Measurements from ENCODE around the gene SMIM12.
A peak's percentile ranks its signal among the peaks of the same experiment; 100 is the strongest.

Gene SMIM12

DNA sequence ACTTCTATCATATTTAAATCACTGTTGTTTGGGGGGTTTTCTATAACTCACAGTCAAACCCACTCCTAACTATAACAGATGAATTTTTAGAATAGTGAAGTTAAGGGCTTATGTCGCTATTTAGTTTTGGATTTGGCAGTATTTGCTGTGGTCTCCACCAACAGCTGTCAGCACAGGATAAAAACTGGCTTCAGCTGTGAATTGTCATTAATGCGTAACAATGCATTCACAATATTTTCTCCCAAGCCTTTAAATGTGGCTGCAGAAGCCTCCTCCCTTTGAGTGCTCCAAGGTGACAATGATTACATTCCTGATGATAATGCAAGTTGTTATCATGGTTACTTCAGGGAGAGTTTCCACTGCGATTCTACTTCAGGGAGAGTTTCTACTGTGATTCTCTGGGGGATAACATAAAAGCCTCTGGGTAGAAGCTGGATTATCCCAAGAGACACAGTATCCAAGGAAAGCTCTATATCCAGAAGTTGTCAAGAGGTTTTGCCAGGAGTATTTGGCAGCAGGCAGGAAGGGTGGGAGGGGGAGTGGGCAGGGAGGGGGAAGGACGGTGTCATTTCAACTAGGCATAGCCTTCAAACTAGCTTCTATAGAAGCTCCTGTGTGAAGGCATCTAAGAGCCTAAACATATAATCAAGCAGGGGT lies 14.9 kb upstream of the SMIM12 start:
- DNase-seq (ENCODE audit: low read depth in 2 of 2), result no peak

GRCh38 chr1:34872133-34872503 lies 12.6 kb upstream of the SMIM12 start:
- DNase-seq (ENCODE audit: low read depth in 2 of 2), result no peak

- no peak for DNase-seq (ENCODE audit: low read depth in 2 of 2)
These were observed 12.0 kb upstream of the SMIM12 start for GRCh38 chr1:34871443-34872132.

GRCh38 chr1:34870395-34870794 lies 10.8 kb upstream of the SMIM12 start:
- DNase-seq (ENCODE audit: low read depth in 2 of 2), result no peak

DNA sequence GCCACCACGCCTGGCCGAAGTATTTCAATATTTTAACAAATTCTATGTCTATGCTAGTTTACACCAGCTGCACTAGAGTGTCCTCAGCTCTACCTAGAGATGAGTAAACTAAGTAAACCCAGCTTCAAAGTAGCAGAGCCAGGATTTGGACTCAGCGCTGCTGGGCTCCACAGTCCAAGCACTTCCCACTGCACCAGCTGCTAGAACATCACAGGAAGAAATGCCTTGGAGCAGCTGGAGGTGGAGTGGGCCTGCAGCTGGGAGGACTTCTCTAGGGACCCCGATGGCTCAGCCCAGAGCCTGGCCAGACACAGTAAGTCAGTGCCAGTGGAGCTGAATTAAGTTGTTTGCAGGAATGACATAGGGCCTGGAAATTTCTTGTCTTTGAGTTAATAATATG lies 10.2 kb upstream of the SMIM12 start:
- no peak for DNase-seq (ENCODE audit: low read depth in 2 of 2)

- no peak for DNase-seq (ENCODE audit: low read depth in 2 of 2)
These were observed 8.9 kb upstream of the SMIM12 start for GRCh38 chr1:34868230-34869049.

GRCh38 chr1:34867415-34867814 lies 7.9 kb upstream of the SMIM12 start:
- DNase-seq (ENCODE audit: low read depth in 2 of 2), result no peak

GRCh38 chr1:34866762-34867109 lies 7.2 kb upstream of the SMIM12 start:
- no peak for DNase-seq (ENCODE audit: low read depth in 2 of 2)

DNA sequence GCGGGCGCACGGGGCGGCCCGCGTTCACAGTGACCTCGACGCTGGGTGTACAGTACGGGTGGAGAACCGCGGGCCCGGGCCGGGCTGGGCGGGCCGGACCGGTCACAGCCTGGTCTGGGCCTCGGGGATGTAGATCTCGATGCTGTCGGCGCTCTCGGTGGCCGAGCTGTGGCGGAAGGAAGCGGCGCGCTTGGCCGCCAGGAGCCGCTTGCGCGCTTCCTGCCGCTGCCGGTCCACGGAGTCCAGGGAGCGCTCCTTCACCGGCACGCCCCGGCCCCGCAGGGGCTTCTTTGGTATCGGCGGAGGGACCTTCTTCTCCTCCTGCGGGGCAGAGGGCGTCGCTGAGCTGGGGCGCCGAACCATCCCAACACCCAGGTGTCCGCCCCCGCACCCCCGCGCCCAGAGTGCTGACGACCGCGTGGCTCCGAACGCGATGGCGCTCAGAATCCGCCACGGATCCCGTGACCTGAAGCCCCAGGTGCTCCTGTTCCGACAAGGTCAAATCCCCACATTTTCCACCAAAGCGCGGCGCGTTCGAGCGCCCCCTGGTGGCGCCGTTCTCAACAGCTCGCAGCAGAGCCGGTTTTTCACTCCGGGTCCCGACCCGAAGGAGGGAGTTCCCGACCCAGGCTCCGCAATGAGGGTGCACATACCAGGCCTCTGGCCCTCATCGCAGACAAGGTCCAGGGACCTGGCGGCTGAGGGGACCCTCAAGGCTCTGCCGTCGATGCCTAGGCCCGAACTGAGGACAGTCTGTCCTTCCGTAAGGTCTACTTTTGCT lies 6.6 kb upstream of the SMIM12 start:
- DNase-seq (ENCODE audit: low read depth in 2 of 2), result peak; percentile 29 to 31

DNA sequence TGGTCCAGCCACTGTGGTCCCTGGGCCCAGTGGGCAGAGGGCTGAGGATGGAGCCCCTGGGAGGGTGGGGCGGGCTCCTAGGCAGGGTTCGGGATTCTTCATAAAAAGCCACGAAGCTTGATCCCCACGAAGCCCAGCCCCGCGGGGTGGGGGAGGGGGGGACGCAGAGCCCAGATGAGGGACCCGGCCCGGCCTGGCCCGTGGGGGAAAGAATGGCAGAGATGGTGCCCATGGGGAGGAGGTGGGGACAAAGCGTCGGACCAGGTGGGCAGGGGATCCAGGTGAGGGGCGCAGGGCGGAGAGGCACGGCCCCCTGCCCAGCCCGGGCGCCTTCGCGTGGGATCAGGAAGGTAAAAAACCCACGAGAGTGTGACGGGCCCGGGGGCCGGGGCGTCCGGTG lies 6.0 kb upstream of the SMIM12 start:
- DNase-seq (ENCODE audit: low read depth in 2 of 2), result no peak

GRCh38 chr1:34864759-34865158 lies 5.2 kb upstream of the SMIM12 start:
- no peak for DNase-seq (ENCODE audit: low read depth in 2 of 2)

DNA sequence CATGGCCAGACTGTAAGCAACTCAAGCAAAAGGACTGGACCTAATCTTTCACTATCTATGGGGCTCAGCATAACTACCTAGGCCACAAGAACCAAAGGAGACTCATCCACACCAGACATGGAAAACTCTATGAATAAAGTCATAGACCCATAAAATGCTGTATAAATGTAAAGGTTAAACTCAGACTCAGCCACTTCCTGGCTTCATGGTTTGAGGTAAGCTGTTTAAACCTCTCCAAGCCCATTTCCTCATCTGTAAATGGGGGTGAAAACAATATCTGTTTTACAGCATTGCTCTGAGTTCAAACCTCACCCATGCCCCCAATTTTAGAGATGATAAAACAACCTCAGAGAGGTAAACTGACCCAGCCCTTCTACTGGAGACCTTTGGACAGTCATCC lies 4.0 kb upstream of the SMIM12 start:
- no peak for DNase-seq (ENCODE audit: low read depth in 2 of 2)

DNA sequence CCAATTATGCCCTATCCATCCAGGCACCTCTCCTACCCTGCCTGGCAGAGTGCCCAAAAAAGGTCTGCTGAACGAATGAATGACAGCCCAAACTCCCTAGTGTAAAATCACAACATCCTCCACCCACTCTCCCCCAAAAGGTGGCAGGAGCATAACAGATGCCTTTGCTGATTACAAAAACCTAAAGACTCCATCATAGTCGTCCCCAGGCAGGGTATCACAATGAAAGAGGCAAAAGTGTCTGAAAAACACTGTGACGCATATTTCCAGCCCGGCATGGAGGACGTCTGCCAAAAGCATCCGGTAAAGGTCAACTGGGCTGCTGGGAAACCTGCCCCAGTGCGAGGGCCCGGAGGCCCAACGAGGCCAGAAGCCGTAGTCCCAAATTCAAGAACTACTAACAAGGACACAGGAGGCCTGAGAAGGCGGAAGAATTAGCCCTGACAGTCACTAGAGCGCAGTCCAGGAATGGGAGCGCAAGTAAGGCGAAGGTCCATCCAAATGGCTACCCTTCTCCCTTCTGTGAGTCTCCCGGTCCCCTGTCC lies 576 bp downstream of the SMIM12 start:
- no peak for DNase-seq (ENCODE audit: low read depth in 2 of 2)

- DNase-seq (ENCODE audit: low read depth in 2 of 2), result no peak
These were observed 2.9 kb downstream of the SMIM12 start for GRCh38 chr1:34856697-34857096.

DNA sequence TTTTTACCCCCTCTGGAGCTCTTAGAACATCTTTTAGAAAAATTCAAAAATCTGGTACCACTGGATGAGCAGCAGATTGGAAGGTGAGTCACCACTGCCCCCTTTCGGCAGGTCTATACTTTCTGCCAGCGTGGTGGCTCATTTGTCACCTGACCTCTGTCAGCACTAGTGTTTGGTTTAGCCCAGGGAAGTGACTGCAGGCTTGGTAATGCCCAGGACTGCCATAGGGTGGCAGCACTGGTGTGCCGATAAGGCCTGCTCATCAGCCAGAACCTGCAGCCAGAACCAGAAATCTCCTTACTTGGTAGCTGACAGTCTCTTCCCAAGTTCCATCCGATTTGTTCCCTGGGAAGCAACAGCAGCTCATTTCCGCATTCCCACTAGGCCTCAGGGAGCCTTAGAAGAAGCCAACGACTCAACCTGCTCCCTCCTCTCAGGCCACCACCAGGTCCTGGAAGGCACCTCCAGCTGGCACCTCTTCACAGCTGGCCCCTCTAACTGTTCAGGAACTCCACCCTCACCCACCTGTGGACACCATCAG lies 6.8 kb downstream of the SMIM12 start:
- DNase-seq (ENCODE audit: low read depth in 2 of 2), result peak; percentile 71 to 80

DNA sequence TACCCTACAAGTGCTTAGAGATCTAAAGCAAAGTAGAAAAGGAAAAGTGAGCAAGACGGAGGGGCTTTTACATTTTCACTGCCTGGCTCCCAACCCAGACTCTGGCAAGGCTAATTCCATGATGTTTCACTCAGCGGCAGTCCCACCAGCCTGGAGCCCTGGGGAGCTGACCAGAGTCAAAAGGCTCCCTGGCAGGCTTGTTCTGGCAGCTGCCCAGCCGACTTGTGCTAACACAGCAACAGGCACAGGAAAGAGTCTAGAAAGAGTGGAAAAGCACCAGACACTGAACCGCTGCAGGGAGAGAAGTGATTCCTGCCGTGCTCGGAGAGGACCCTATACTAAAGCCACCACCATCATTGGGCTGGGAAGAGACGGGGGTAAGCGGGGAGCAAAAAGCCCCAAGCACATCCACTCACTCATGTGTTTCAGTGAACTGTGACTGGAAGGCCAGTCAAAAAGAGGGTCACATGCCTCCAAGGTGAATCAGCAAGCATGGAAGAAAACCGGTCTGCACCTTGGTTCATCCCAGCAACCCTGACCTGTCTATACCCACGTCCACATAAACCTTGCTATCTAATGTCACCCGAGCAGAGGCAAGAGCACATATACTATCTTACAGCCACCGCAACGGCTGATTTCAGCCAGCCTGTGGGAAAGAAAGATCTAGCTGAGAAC lies 8.0 kb downstream of the SMIM12 start:
- DNase-seq (ENCODE audit: low read depth in 2 of 2), result no peak

- no peak for DNase-seq (ENCODE audit: low read depth in 2 of 2)
These were observed 9.2 kb downstream of the SMIM12 start for GRCh38 chr1:34850382-34850781.

DNA sequence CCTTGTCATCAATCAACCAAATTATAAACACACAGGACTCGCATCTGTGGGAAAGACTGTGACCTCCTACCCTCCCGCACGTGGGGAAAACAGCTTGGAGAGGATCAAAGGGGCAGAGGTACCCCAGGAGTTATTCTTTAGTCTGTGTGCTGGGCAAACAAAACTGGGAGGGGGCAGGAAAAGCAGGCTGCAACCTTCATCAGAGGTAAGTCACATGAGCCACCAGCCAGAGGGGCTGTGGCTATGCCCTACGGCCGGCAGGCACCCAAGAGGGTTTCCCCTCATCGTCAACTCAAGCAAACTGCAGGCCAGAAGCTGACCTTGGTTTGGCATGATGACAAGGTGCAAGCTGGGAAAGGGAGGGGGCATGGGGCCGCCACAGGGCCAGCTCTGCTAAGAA lies 12.5 kb downstream of the SMIM12 start:
- DNase-seq (ENCODE audit: low read depth in 2 of 2), result no peak

- DNase-seq (ENCODE audit: low read depth in 2 of 2), result no peak
These were observed 13.3 kb downstream of the SMIM12 start for GRCh38 chr1:34846265-34846664.

DNA sequence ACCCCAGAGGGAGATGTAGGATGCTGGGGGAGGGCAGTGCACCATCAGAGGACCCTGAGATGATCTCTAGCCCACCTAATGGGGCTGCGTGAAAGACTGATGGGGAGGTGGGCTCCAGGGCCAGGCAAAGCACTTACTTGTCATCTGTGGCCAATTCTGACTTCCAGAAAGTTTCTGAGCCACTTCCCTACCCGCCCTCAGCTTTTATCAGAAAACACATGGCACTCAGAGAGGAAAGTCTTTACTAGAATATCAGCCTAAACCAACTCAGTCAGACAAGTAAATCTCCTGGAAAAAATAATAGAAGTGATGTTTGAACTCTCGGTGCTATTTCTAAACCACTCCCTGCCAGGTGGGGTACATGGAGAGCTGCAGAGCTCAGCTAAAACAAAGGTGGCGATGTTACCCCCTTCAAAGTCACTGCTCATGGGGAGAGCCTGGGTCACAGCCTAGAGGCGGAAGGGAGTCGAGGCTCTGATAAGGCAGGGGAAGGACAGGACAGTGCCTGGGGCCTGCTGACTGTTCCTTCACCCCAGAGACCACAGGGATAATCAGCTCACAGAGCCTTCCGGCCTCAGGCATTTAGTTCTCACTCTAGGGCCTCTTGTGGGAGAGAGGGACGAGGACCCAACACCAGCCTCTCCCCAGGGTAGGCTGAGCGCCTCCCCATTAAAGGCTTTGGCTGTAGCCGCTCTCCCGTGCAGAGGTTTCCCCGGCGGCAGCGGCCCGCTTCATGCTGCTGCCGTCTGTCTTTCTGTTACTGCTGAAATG lies 14.2 kb downstream of the SMIM12 start:
- no peak for DNase-seq (ENCODE audit: low read depth in 2 of 2)

Measured in fibroblast of skin of left quadriceps (primary cell).